Measurements from ENCODE around the gene ALDH9A1.

Gene ALDH9A1

DNA sequence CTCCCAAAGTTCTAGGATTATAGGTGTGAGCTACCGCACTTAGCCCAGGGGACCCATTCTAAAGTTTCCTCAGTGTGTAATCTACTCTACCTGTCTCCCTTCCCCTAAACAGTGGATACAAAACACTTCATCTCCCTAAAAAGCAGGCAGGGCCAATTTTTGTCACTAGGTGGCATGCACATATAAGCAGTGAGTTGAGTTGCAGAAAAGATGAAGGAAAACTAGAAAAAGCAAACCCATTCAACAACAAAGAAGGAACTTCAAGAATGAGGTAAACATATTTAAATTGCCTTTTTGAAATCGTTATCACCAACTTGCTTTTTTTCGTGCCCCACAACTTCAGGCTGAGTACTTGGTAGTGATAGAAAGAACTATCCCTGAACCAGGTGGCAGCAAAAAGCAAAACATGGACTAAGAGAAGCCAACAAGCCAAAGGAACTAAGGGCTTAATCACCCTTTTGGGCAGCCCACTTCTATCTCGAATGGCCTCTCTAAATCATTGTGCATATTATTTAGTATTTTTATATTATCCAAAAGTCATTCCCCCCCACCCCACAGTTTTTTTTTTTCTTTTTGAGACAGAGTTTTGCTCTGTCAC is 19.7 kb upstream of the ALDH9A1 start:
- TF ChIP-seq RAD21 (IDR thresholded peaks at IDR 0.05; ENCODE audit: low read depth) (peak; percentile 91), CREB1 (IDR thresholded peaks at IDR 0.05; ENCODE audit: low read depth) (no peak)

DNA sequence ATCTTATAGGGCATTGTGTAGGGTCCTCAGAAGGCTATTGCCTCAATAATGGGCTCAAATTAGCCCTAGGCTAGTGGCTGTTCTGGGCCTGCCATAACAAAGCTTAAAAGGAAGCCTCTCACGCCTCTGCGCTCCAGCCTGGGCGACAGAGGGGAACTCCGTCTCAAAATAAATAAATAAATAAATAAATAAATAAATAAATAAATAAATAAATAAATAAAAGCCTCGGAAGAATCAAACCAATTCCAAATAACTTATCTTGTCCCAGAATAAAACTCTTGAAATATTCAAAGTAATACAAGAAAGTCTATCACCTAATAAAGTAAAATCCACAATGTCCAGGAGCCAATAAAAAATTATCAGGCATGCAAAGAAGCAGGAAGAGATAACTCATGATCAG is 14.4 kb upstream of the ALDH9A1 start:
- TF ChIP-seq RAD21 (IDR thresholded peaks at IDR 0.05; ENCODE audit: low read depth) (no peak), FOXM1 (IDR thresholded peaks at IDR 0.05; ENCODE audit: borderline replicate concordance, low read depth) (no peak), NFIC (IDR thresholded peaks at IDR 0.05) (no peak), YY1 (IDR thresholded peaks at IDR 0.05; ENCODE audit: low read depth) (no peak), CREB1 (IDR thresholded peaks at IDR 0.05; ENCODE audit: low read depth) (no peak)
- TF ChIP-seq, protein P1, sequence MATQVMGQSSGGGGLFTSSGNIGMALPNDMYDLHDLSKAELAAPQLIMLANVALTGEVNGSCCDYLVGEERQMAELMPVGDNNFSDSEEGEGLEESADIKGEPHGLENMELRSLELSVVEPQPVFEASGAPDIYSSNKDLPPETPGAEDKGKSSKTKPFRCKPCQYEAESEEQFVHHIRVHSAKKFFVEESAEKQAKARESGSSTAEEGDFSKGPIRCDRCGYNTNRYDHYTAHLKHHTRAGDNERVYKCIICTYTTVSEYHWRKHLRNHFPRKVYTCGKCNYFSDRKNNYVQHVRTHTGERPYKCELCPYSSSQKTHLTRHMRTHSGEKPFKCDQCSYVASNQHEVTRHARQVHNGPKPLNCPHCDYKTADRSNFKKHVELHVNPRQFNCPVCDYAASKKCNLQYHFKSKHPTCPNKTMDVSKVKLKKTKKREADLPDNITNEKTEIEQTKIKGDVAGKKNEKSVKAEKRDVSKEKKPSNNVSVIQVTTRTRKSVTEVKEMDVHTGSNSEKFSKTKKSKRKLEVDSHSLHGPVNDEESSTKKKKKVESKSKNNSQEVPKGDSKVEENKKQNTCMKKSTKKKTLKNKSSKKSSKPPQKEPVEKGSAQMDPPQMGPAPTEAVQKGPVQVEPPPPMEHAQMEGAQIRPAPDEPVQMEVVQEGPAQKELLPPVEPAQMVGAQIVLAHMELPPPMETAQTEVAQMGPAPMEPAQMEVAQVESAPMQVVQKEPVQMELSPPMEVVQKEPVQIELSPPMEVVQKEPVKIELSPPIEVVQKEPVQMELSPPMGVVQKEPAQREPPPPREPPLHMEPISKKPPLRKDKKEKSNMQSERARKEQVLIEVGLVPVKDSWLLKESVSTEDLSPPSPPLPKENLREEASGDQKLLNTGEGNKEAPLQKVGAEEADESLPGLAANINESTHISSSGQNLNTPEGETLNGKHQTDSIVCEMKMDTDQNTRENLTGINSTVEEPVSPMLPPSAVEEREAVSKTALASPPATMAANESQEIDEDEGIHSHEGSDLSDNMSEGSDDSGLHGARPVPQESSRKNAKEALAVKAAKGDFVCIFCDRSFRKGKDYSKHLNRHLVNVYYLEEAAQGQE (IDR thresholded peaks at IDR 0.05; ENCODE audit: low read depth), result no peak

DNA sequence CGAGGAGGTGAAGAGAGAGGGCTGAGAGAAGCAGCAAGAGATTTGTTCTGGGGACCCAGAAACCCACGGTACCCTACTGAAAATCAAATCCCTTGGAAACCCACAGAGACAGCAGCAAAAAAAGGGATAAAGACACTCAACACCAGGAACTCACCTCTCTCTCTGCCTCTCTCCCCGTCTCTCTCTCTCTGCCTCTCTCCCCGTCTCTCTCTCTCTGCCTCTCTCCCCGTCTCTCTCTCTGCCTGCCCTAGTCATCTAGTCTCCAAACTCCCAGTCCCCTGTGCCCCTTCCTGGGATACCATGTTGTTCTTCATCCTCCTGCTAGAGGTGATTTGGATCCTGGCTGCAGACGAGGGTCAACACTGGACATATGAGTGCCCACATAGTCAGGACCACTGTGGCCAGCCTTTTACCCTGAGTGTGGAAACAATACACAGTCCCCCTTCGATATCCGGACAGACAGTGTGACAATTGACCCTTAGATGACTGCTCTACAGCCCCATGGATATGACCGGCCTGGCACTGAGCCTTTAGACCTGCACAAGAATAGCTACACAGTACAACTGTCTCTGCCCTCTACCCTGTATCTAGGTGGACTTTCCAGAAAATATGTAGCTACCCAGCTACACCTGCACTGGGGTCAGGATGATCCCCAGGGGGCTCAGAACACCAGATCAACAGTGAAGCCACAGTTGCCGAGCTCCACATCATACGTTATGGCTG is 9.8 kb upstream of the ALDH9A1 start:
- no peak for TF ChIP-seq NFIC (IDR thresholded peaks at IDR 0.05)
- no peak for TF ChIP-seq EP300 (IDR thresholded peaks at IDR 0.05; ENCODE audit: borderline replicate concordance)
- no peak for TF ChIP-seq ZBTB7A (IDR thresholded peaks at IDR 0.05; ENCODE audit: low read depth)
- no peak for TF ChIP-seq CEBPB (IDR thresholded peaks at IDR 0.05)
- TF ChIP-seq RAD21 (IDR thresholded peaks at IDR 0.05; ENCODE audit: low read depth), result no peak
- TF ChIP-seq, protein P2, sequence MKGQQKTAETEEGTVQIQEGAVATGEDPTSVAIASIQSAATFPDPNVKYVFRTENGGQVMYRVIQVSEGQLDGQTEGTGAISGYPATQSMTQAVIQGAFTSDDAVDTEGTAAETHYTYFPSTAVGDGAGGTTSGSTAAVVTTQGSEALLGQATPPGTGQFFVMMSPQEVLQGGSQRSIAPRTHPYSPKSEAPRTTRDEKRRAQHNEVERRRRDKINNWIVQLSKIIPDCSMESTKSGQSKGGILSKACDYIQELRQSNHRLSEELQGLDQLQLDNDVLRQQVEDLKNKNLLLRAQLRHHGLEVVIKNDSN (IDR thresholded peaks at IDR 0.05), result no peak
- TF ChIP-seq, protein P1 (IDR thresholded peaks at IDR 0.05; ENCODE audit: low read depth), result no peak
- TF ChIP-seq FOXM1 (IDR thresholded peaks at IDR 0.05; ENCODE audit: borderline replicate concordance, low read depth), result no peak
- no peak for TF ChIP-seq TCF12 (IDR thresholded peaks at IDR 0.05; ENCODE audit: low read depth)
- no peak for TF ChIP-seq EGR1 (IDR thresholded peaks at IDR 0.05)

DNA sequence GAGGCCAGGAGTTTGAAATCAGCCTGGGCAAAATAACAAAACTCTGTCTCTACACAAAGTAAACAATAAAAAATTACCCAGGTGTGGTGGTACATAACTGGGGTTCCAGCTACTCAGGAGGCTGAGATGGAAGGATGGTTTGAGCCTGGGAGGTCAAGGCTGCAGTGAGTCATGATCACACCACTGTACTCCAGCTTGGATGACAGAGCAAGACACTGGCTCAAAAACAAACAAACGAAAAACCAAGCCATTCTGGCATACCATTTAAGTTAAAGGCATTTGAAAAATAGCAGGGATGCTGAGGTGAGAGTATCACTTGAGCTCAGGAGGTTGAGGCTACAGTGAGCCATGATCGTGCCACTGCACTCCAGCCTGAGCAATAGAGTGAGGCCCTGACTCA is 5.3 kb upstream of the ALDH9A1 start:
- TF ChIP-seq CEBPB (IDR thresholded peaks at IDR 0.05) (no peak), CREB1 (IDR thresholded peaks at IDR 0.05; ENCODE audit: low read depth) (no peak), TAF1 (IDR thresholded peaks at IDR 0.05; ENCODE audit: low read depth) (no peak)

DNA sequence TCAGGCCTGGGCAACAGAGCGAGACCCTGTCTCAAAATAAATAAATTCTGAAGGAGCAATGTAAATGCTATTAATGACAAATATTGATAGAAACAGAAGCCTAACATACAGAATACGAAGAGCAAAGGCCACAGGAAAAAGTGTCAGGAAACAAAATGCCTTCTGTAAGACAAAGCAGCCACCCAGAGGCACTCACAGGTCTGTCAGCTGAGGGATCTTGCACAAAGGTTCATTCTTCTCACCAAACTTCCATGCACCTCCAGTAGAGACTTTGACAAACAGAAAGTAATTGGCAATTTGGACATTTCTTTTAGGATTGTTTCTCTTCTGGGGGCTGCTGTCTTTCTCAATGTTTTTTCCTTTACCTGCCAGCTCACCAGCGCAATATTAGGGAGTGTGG is 1.2 kb upstream of the ALDH9A1 start:
- TF ChIP-seq YY1 (IDR thresholded peaks at IDR 0.05; ENCODE audit: low read depth) (no peak), TCF12 (IDR thresholded peaks at IDR 0.05; ENCODE audit: low read depth) (no peak), CREB1 (IDR thresholded peaks at IDR 0.05; ENCODE audit: low read depth) (no peak), EP300 (IDR thresholded peaks at IDR 0.05; ENCODE audit: borderline replicate concordance) (no peak), FOXM1 (IDR thresholded peaks at IDR 0.05; ENCODE audit: borderline replicate concordance, low read depth) (no peak), ZBTB7A (IDR thresholded peaks at IDR 0.05; ENCODE audit: low read depth) (no peak), NFIC (IDR thresholded peaks at IDR 0.05) (no peak), RAD21 (IDR thresholded peaks at IDR 0.05; ENCODE audit: low read depth) (no peak), EGR1 (IDR thresholded peaks at IDR 0.05) (no peak), TEAD4 (IDR thresholded peaks at IDR 0.05) (no peak)
- TF ChIP-seq, protein P3, sequence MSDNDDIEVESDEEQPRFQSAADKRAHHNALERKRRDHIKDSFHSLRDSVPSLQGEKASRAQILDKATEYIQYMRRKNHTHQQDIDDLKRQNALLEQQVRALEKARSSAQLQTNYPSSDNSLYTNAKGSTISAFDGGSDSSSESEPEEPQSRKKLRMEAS (IDR thresholded peaks at IDR 0.05), result no peak
- TF ChIP-seq, protein P2 (IDR thresholded peaks at IDR 0.05), result no peak
- TF ChIP-seq, protein P1 (IDR thresholded peaks at IDR 0.05; ENCODE audit: low read depth), result no peak

Measured in Ishikawa (cell line).